Ectodermal cell (in vitro differentiated cells): ENCODE results near the gene MAST2.
"Not testable (repeated sequence)": the region's sequence is repeated elsewhere in the genome, so short reads cannot be mapped to it uniquely, and the experiment has no call there.

Experiments
- H3K27ac ChIP-seq: 2 replicates; pipeline ENCODE4 v1.7.0; 2013; ENCODE audit warnings: mild to moderate bottlenecking, low read depth, low read length; ENCODE audit not compliant: insufficient read depth, poor library complexity, severe bottlenecking
- H3K27me3 ChIP-seq: 2 replicates; pipeline ENCODE4 v1.7.0; 2013; ENCODE audit warnings: mild to moderate bottlenecking, low read length; ENCODE audit not compliant: insufficient read depth, control insufficient read depth, poor library complexity, severe bottlenecking
- H3K36me3 ChIP-seq: one replicate; pipeline ENCODE4 v1.7.0; 2013; ENCODE audit warnings: low read length; ENCODE audit not compliant: control insufficient read depth, insufficient read depth
- H3K4me1 ChIP-seq: one replicate; pipeline ENCODE4 v1.7.0; 2013; ENCODE audit warnings: low read length; ENCODE audit not compliant: control insufficient read depth, insufficient read depth
- H3K4me3 ChIP-seq: 2 replicates; pipeline ENCODE4 v1.7.0; 2013; ENCODE audit warnings: low read depth, low read length, control low read depth; ENCODE audit not compliant: insufficient read depth
- H3K9me3 ChIP-seq: 2 replicates; pipeline ENCODE4 v1.7.0; 2013; ENCODE audit warnings: mild to moderate bottlenecking, low read length, moderate library complexity; ENCODE audit not compliant: control insufficient read depth
- WGBS, 2 experiments: methylation state at CpG; one replicate each; pipeline ENCODE4 v1.1.7; 2013; ENCODE audit warnings: missing lambda C conversion rate in 2 of 2; 5-methylcytosine and 5-hydroxymethylcytosine counted together

MAST2 gene

GRCh38 chr1:45836451-45836850 is 33.0 kb downstream of the MAST2 start:
- Histone ChIP-seq H3K27ac (no peak overlapping the region), H3K4me3 (no peak overlapping the region), H3K36me3 (no peaks in the 10 kb centered on the region), H3K27me3 (no peaks in the 10 kb centered on the region), H3K4me1 (no peaks in the 10 kb centered on the region), H3K9me3 (no peaks in the 10 kb centered on the region)
- WGBS, 2 experiments, result 92 to 100% methylated on average over 2 of the region's 3 CpGs

- 95% methylated on average over 7 of the region's 7 CpGs for WGBS, 2 experiments
- not testable (repeated sequence) for H3K27ac ChIP-seq, H3K27me3 ChIP-seq, H3K4me1 ChIP-seq, H3K36me3 ChIP-seq, H3K9me3 ChIP-seq, H3K4me3 ChIP-seq
Measured at GRCh38 chr1:45836861-45837260, 33.4 kb downstream of the MAST2 start.

- not testable (repeated sequence) for H3K27ac ChIP-seq, H3K4me3 ChIP-seq, H3K9me3 ChIP-seq, H3K4me1 ChIP-seq, H3K36me3 ChIP-seq, H3K27me3 ChIP-seq
- WGBS, 2 experiments, result 85 to 93% methylated on average over 3 to 4 of the region's 4 CpGs
Measured at GRCh38 chr1:45838322-45838721, 34.9 kb downstream of the MAST2 start.

DNA sequence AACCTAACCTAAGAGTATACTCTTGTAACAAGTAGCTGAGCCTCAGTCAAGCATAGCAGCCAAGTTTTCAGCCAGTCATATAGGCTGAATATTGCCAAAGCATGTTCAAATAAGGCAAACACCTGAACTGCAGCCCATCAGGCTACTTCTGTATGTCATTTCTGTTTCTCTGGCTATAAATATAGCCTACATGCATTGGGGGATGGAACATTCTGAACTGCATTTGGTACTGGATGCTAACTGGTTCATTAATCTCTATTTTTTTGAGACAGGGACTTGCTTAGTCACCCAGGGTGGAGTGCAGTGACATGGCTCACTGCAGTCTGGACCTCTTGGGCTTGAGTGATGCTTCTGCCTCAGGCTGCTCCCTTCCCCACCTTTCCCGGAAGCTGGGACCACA is 37.3 kb downstream of the MAST2 start:
- Histone ChIP-seq H3K4me1 (no peaks in the 10 kb centered on the region), H3K36me3 (no peaks in the 10 kb centered on the region), H3K27ac (no peak overlapping the region), H3K9me3 (no peaks in the 10 kb centered on the region), H3K4me3 (no peak overlapping the region), H3K27me3 (no peaks in the 10 kb centered on the region)
- 80 to 83% methylated on average over 1 of the region's 1 CpG for WGBS, 2 experiments

GRCh38 chr1:45842786-45843185 is 39.4 kb downstream of the MAST2 start:
- Histone ChIP-seq H3K4me1 (no peaks in the 10 kb centered on the region), H3K4me3 (no peak overlapping the region), H3K36me3 (no peaks in the 10 kb centered on the region), H3K9me3 (no peaks in the 10 kb centered on the region), H3K27ac (no peak overlapping the region), H3K27me3 (no peaks in the 10 kb centered on the region)
- WGBS, 2 experiments, result 81 to 100% methylated on average over 1 of the region's 1 CpG

GRCh38 chr1:45843474-45843905 is 40.1 kb downstream of the MAST2 start:
- Histone ChIP-seq H3K36me3 (no peaks in the 10 kb centered on the region), H3K27ac (no peak overlapping the region), H3K27me3 (no peaks in the 10 kb centered on the region), H3K9me3 (no peaks in the 10 kb centered on the region), H3K4me3 (no peak overlapping the region), H3K4me1 (no peaks in the 10 kb centered on the region)

DNA sequence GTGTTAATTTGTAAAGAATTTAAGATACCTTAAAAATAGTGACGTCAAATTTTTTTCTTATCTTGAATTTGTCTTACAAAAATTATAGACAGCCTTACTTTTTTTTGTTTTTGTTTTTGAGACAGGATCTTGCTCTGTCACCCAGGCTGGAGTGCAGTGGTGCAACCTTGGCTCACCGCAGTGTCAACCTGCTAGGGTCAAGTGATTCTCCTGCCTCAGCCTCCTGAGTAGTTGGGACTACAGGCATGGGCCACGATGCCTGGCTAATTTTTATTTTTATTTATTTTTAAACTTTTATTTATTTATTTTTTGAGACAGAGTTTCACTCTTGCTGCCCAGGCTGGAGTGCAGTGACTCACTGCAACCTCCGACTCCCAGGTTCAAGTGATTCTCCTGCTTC is 40.6 kb downstream of the MAST2 start:
- WGBS, 2 experiments, result 98 to 99% methylated on average over 2 to 3 of the region's 4 CpGs
- not testable (repeated sequence) for H3K4me1 ChIP-seq, H3K4me3 ChIP-seq, H3K36me3 ChIP-seq, H3K27ac ChIP-seq, H3K27me3 ChIP-seq, H3K9me3 ChIP-seq

- Histone ChIP-seq H3K27ac (no peak overlapping the region), H3K27me3 (no peaks in the 10 kb centered on the region), H3K36me3 (no peaks in the 10 kb centered on the region), H3K4me1 (no peaks in the 10 kb centered on the region), H3K4me3 (no peak overlapping the region), H3K9me3 (no peaks in the 10 kb centered on the region)
- WGBS, 2 experiments, result 94 to 97% methylated on average over 3 of the region's 3 CpGs
Measured at GRCh38 chr1:45846931-45847330, 43.5 kb downstream of the MAST2 start.

- Histone ChIP-seq H3K9me3 (no peaks in the 10 kb centered on the region), H3K27me3 (no peaks in the 10 kb centered on the region), H3K36me3 (no peaks in the 10 kb centered on the region), H3K4me3 (no peak overlapping the region), H3K4me1 (no peaks in the 10 kb centered on the region), H3K27ac (no peak overlapping the region)
- 90 to 100% methylated on average over 2 of the region's 2 CpGs for WGBS, 2 experiments
Measured at GRCh38 chr1:45848097-45848496, 44.7 kb downstream of the MAST2 start.

DNA sequence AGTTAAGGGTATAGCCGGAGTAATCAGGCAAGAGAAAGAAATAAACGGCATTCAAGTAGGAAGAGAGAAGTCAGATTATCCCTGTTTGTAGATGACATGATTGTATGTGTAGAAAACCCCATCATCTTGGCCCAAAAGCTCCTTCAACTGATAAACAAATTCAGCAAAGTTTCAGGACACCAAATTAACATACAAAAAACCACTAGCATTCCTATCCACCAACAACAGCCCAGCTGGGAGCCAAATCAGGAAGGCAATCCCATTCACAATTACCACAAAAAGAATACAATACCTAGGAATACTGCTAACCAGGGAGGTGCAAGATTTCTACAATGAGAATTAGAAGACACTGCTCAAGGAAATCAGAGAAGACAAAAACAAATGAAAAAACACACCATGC is 45.3 kb downstream of the MAST2 start:
- Histone ChIP-seq H3K4me1 (no peaks in the 10 kb centered on the region), H3K27me3 (no peaks in the 10 kb centered on the region), H3K27ac (no peak overlapping the region), H3K36me3 (no peaks in the 10 kb centered on the region), H3K9me3 (no peaks in the 10 kb centered on the region), H3K4me3 (no peak overlapping the region)
- WGBS, 2 experiments, result 96 to 99% methylated on average over 2 of the region's 2 CpGs

DNA sequence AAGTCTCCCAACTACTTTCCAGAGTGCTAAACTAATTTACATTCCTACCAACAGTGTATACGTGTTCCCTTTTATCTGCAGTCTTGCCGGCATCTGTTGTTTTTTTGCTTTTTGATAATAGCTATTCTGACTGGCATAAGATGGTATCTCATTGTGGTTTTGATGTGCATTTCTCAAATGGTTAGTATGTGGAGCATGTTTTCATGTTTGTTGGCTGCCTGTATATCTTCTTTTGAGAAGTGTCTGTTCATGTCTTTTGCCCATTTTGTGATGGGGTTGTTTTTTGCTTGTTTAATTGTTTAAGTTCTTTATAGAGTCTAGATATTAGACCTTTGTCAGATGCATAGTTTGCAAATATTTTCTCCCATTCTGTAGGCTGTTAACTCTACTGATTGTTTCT is 46.6 kb downstream of the MAST2 start:
- H3K4me1 ChIP-seq, result no peaks in the 10 kb centered on the region
- no peaks in the 10 kb centered on the region for H3K9me3 ChIP-seq
- no peak overlapping the region for H3K27ac ChIP-seq
- H3K27me3 ChIP-seq, result no peaks in the 10 kb centered on the region
- no peak overlapping the region for H3K4me3 ChIP-seq
- no peaks in the 10 kb centered on the region for H3K36me3 ChIP-seq
- WGBS, 2 experiments, result 92 to 94% methylated on average over 2 of the region's 2 CpGs
